Osteocyte (in vitro differentiated cells): ENCODE results near the gene AKAP13. TPM values are rescaled to one million over a fixed set of nuclear protein-coding genes. Genes with fewer than 3 reads are reported as not detected.

Experiments used
- DNase-seq: peaks from one replicate; pipeline ENCODE4 v3.0.0; 2021; ENCODE audit warnings: mixed read lengths; ENCODE audit not compliant: unreplicated experiment; ENCODE audit errors: extremely low spot score
- H3K27ac Mint-ChIP-seq: one replicate; pipeline ENCODE4 v1.8.0; 2021; ENCODE audit warnings: mild to moderate bottlenecking, mixed read lengths; ENCODE audit not compliant: unreplicated experiment
- H3K27me3 Mint-ChIP-seq: one replicate; pipeline ENCODE4 v1.8.0; 2021; ENCODE audit warnings: mixed read lengths; ENCODE audit not compliant: unreplicated experiment
- H3K36me3 Mint-ChIP-seq: one replicate; pipeline ENCODE4 v1.8.0; 2021; ENCODE audit warnings: mixed read lengths; ENCODE audit not compliant: unreplicated experiment
- H3K4me1 Mint-ChIP-seq: one replicate; pipeline ENCODE4 v1.8.0; 2021; ENCODE audit warnings: mixed read lengths; ENCODE audit not compliant: unreplicated experiment
- H3K4me3 Mint-ChIP-seq: one replicate; pipeline ENCODE4 v1.8.0; 2021; ENCODE audit warnings: mild to moderate bottlenecking, moderate library complexity, mixed read lengths; ENCODE audit not compliant: unreplicated experiment
- H3K9me3 Mint-ChIP-seq: one replicate; pipeline ENCODE4 v1.8.0; 2021; ENCODE audit warnings: mixed read lengths; ENCODE audit not compliant: unreplicated experiment
- CTCF ChIP-seq: fragments of 200-600 bp; sonication (generic); IDR thresholded peaks from 2 replicates; pipeline ENCODE4 v1.5.0; 2021; ENCODE audit warnings: antibody characterized with exemption, mild to moderate bottlenecking, moderate library complexity
- total RNA-seq: library from RNA; stranded (reverse); gene quantifications from 2 replicates; pipeline ENCODE4 v1.2.1, GENCODE V29; 2021

Gene AKAP13
- total RNA-seq, 1 donor from 2014 or later, result 146 TPM

- TF ChIP-seq CTCF, result no peak
- DNase-seq, result no peak
- H3K36me3 Mint-ChIP-seq, result peaks cover 12% of the 10 kb centered on the region
- H3K27me3 Mint-ChIP-seq, result no peaks in the 10 kb centered on the region
- H3K9me3 Mint-ChIP-seq, result no peaks in the 10 kb centered on the region
- no peak overlapping the region for H3K27ac Mint-ChIP-seq
- no peak overlapping the region for H3K4me3 Mint-ChIP-seq
- H3K4me1 Mint-ChIP-seq, result peaks cover 37% of the 10 kb centered on the region
Observed at GRCh38 chr15:85388566-85389305, 8.3 kb downstream of the AKAP13 start.

DNA sequence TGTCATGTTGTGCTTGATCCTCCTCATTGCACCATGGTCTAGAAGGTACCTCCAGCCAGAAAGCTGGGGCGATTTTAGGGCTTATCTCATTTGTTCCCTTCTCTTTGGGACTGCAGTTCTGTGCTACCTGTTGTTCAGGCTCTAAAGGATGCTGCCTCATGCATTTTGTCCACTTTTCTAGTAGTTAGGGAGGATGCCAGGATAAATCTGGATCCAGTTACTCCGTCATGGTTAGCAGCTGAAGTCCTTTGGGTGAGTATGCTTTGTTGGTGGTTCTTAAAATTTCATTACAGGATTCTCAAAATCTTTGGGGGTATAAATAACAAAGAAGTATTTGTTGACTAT, 8.9 kb downstream of the AKAP13 start:
- Mint-ChIP-seq H3K4me1 (peaks cover 37% of the 10 kb centered on the region), H3K36me3 (peaks cover 12% of the 10 kb centered on the region), H3K4me3 (no peak overlapping the region), H3K27ac (no peak overlapping the region), H3K27me3 (no peaks in the 10 kb centered on the region), H3K9me3 (no peaks in the 10 kb centered on the region)
- no peak for DNase-seq
- no peak for TF ChIP-seq CTCF

DNA sequence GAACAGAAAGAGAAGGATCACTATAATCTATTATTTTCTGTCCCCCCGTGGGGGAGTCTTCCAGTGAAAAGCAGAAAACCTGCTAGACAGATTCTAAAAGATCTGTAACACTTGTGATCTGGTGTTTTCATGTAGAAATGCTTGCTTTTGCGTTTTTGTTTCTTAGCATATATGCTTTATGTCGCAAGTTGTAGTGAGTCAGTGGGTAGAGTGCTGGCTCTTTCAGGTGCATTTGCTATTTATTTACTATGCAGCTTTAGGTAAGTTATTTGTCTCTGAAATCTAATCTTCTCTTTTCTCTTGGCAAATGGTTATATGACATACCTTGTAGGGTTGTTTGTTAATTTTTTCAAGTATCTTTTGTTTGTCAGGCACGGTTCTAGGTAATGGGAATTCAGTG, 9.4 kb downstream of the AKAP13 start:
- Mint-ChIP-seq H3K27ac (no peak overlapping the region), H3K4me1 (peaks cover 39% of the 10 kb centered on the region), H3K9me3 (no peaks in the 10 kb centered on the region), H3K27me3 (no peaks in the 10 kb centered on the region), H3K36me3 (peaks cover 12% of the 10 kb centered on the region), H3K4me3 (no peak overlapping the region)
- TF ChIP-seq CTCF, result no peak
- no peak for DNase-seq

GRCh38 chr15:85393210-85393609, 12.8 kb downstream of the AKAP13 start:
- H3K4me3 Mint-ChIP-seq, result peak overlapping the region; percentile 5
- H3K9me3 Mint-ChIP-seq, result no peaks in the 10 kb centered on the region
- no peaks in the 10 kb centered on the region for H3K36me3 Mint-ChIP-seq
- peaks cover 51% of the 10 kb centered on the region for H3K4me1 Mint-ChIP-seq
- DNase-seq, result no peak
- no peak for TF ChIP-seq CTCF
- H3K27me3 Mint-ChIP-seq, result no peaks in the 10 kb centered on the region
- H3K27ac Mint-ChIP-seq, result peak overlapping the region; percentile 44

DNA sequence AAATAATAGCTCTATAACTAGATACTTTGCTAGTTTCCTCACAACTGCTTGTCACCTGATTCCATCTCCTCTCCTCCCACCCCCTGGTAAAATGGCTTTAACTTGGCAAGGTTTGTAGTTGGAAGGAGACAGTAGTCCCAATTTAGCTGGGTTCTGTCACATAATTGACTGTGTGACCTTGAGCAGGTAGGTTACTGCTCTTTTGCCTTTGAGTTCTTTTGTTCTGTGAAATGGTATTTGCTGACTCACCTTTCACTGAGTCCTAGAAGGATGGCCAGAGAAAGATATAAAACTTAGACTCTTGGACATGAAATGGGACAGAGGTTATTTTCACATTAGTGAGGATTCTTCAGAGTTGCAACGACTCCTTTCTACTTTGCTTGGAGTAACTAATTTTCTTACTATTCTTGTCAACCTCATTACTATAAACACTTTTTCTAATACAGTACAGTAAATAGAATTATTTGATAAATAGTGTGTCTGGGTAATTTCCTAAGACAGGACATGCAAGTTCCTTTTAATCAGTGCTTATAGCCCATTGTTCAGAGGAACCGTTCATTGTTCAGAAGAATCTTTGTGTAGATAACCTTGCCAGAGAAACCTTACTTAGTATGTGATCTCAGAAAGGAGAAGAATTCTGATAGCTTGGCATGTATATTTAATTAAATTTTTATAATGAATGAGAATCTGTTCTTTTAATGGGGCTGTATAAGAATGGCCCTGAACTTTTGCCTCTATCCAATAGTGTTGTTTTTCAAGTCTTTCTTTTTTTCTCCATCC, 14.3 kb downstream of the AKAP13 start:
- no peak for DNase-seq
- no peak overlapping the region for H3K4me3 Mint-ChIP-seq
- peaks cover 54% of the 10 kb centered on the region for H3K4me1 Mint-ChIP-seq
- no peak for TF ChIP-seq CTCF
- no peaks in the 10 kb centered on the region for H3K36me3 Mint-ChIP-seq
- no peaks in the 10 kb centered on the region for H3K27me3 Mint-ChIP-seq
- H3K27ac Mint-ChIP-seq, result peak overlapping the region; percentile 51
- no peaks in the 10 kb centered on the region for H3K9me3 Mint-ChIP-seq
